Right cardiac atrium (tissue), 5 donors: ENCODE data around the gene UGT2A3. TPM values are rescaled to one million over a fixed set of nuclear protein-coding genes. Genes with fewer than 3 reads are reported as not detected.
"Not testable (repeated sequence)": the region's sequence is repeated elsewhere in the genome, so short reads cannot be mapped to it uniquely, and the experiment has no call there.

Source experiments
- ATAC-seq, 2 donors: fragments of 200-7000 bp; cut with Tn5 transposase; one replicate each; pipeline versions ENCODE4 v1.8.0 to v1.9.1; 2020; ENCODE audit warnings: moderate library complexity in 2 of 2, mild to moderate bottlenecking in 1 of 2
- DNase-seq, 3 donors: peaks; one replicate each; pipeline ENCODE4 v3.0.0-alpha.2; 2020
- H3K27ac ChIP-seq: one replicate; pipeline ENCODE4 v1.5.1; 2013; ENCODE audit warnings: mild to moderate bottlenecking, low read length, control low read depth, moderate library complexity
- H3K27me3 ChIP-seq: one replicate; pipeline ENCODE4 v1.6.1; 2013; ENCODE audit not compliant: control insufficient read depth, insufficient read depth
- H3K4me1 ChIP-seq: one replicate; pipeline ENCODE4 v1.6.1; 2013; ENCODE audit warnings: low read length; ENCODE audit not compliant: control insufficient read depth, insufficient read depth
- H3K4me3 ChIP-seq: one replicate; pipeline ENCODE4 v1.5.1; 2013; ENCODE audit warnings: low read length, control low read depth
- H3K9me3 ChIP-seq: one replicate; pipeline ENCODE4 v1.6.1; 2013; ENCODE audit warnings: low read length; ENCODE audit not compliant: control insufficient read depth
- WGBS: extraction: QIAGEN DNeasy Blood & Tissue Kit; methylation state at CpG from one replicate; pipeline ENCODE4 v1.1.7; 2013; 5-methylcytosine and 5-hydroxymethylcytosine counted together
- intact Hi-C, 4 donors: fragments of 100-400 bp; cut with DNase I; formaldehyde crosslinking; loops; one replicate each; pipeline versions ENCODE4 v1.11.0 to v1.14.0; 2022 to 2023
- polyA plus RNA-seq: library from polyadenylated mRNA; stranded (reverse); fragments of 200-250 nt; gene quantifications from one replicate; pipeline ENCODE4 v1.2.3, GENCODE V29; 2013
- total RNA-seq, 4 donors: library from RNA; stranded (reverse); fragmentation: NEBNext Ultra II Directional; extraction: Animal tissue kit (Norgen Biotek cat#: 25700); gene quantifications; one replicate each; pipeline ENCODE4 v1.2.1, GENCODE V29; 2021
- donor health status: healthy with polysubstance abuse.
- donor health status: DM: no; HTN: yes; CAD: no.
- donor health status: DM: no; HTN: no; CAD: no.
- donor health status: DM: no; HTN: yes; CAD: no; lungs with severe emphysema.
- donor health status: DM: yes; HTN: yes; CAD: no.

UGT2A3 gene
- total and polyA plus RNA-seq, 5 donors: not detected

DNA sequence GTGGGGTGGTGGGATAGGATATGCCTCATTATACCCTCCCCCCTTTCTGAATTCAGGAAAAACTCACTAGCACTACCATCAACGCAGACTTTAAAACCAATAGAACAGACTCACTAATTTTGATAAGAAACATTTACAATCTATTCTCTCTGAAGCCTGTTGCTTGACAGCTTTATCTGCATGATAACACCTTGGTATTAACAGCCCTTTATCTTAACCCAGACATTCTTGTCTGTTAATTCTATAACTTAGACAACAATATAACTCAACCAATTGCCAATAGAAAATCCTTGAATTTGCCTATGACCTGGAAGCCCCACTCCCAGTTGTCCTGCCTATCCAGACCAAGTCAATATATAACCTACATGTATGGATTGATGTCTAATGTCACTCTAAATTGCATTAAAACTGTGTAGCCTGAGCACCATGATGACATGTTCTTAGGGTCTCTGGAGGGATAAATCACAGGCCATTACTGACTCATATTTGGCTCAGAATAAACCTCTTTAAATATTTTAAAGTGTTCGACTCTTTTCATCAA lies 1.5 kb upstream of the UGT2A3 start:
- Histone ChIP-seq H3K4me3 (no peak overlapping the region), H3K4me1 (no peaks in the 10 kb centered on the region), H3K27me3 (no peaks in the 10 kb centered on the region), H3K27ac (no peak overlapping the region), H3K9me3 (no peaks in the 10 kb centered on the region)
- 22% methylated on average over 2 of the region's 2 CpGs for WGBS
- no peak for DNase-seq
- no peak for ATAC-seq
- intact Hi-C loops: no loop called here

DNA sequence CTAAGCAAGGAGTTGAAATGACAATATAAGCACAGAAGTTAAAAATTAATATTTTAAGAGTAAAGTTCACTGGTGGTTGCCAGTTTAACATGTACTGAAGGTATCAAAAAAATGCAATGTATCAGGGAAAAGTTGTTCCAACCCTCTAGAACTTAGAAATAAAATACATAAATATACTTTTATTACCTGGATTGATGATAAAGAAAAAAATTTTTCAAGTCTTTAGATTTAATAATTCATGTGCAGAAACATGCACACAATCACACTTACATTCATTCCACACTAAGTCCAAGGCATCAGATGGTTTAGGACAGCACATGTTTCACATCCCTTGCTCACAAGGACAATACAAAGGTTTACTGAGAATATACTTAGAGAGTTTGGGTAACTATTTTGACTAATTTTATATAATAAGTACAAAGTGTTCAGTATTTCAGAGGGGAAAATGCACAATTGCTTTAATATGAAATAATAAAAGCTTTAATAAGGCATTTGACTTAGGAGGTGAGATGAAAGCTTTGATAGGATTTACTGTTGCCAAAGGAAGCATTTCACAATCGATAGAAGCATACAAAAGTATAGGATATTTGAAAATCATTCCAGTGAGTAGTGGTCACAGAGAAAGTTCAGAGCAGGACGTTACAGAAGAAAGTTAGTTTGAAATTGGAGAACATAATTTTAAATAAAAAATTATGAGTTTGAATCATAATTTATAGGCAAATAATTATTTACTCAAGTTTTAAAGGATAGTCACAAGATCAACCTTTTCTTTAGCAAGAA lies 392 bp upstream of the UGT2A3 start:
- no peak overlapping the region for H3K4me3 ChIP-seq

DNA sequence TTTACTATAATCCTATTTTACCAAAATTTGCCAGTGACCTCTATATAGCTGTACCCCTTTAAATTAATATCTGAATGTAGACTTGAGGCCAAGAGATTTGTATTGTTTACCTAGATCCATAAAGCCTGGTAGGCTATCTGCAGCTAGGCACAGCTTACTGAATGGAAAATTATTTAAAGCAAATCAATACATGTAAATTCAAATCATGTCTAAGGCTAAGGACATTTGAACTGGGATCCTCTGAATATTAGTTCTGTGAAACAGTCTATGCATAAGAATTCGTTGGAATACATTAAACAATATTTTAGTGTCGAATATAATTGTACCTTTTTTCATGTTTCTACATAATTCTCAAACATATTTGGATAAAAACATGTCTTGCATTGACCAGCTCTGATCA lies 1.6 kb downstream of the UGT2A3 start:
- WGBS: 71% methylated on average over 2 of the region's 2 CpGs
- Histone ChIP-seq H3K9me3 (no peaks in the 10 kb centered on the region), H3K4me3 (no peak overlapping the region), H3K27me3 (no peaks in the 10 kb centered on the region), H3K27ac (no peak overlapping the region), H3K4me1 (no peaks in the 10 kb centered on the region)
- intact Hi-C loops: no loop called here
- no peak for ATAC-seq
- no peak for DNase-seq

More for the DNA sequence above, 392 bp upstream of the UGT2A3 start:
- DNase-seq (no peak), ATAC-seq (no peak)
- intact Hi-C loops: no loop called here
- Histone ChIP-seq H3K27me3 (no peaks in the 10 kb centered on the region), H3K9me3 (no peaks in the 10 kb centered on the region), H3K27ac (no peak overlapping the region), H3K4me1 (no peaks in the 10 kb centered on the region)
- WGBS: 31% methylated on average over 2 of the region's 2 CpGs

DNA sequence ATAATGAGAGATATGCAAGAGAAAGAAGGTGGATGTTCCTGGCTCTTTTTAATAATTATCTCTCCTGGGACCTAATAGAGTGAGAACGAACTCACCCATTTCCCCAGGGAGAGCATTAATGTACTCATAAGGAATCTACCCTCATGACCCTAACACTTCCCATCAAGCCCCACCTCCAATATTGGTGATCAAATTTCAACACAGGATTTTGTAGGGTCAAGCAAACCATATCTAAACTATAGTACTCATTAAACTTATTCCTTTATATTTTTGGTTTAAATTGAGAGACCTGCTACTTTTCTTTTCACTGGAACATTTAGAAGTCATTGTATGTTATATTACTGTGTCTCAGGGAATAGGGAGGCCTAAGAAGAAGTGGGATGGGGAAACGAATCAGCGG lies 2.6 kb downstream of the UGT2A3 start:
- no peak for ATAC-seq

DNA sequence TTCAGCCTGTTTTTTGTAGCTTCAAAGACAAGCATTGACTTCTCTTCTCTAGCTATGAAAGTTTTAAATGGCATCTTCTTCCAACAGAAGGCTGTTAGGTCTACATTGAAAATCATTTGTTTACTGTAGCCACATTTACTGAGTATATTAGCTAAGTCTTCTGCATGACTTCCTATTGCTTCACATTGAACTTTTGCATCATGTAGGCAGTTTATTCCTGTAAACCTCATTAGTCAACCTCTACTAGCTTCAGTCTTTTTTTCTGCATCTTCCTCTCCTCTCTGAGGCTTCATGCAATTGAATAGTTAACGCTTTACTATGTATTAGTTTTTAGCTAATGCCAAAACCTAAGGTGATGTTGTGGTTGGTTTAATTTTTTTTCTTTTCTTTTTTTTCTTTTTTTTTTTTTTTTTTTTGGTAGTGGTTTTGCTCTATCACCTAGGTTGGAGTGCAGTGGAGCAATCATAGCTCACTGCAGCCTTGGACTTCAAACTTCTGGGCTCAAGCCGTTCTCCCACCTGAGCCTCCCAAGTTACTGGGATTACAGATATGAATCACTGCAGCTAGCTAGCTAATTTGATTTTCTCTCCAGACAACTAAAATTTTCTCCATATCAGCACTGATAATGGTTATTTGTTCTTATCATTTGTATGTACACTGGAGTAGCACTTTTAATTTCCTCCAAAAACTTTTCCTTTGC lies 3.4 kb downstream of the UGT2A3 start:
- Histone ChIP-seq H3K27me3 (no peaks in the 10 kb centered on the region), H3K9me3 (no peaks in the 10 kb centered on the region), H3K4me1 (no peaks in the 10 kb centered on the region), H3K4me3 (no peak overlapping the region), H3K27ac (no peak overlapping the region)
- intact Hi-C loops: no loop called here
- 91% methylated on average over 2 of the region's 2 CpGs for WGBS
- no peak for ATAC-seq
- no peak for DNase-seq

More for the DNA sequence above, 2.6 kb downstream of the UGT2A3 start:
- Histone ChIP-seq H3K27ac (no peak overlapping the region), H3K27me3 (no peaks in the 10 kb centered on the region), H3K4me1 (no peaks in the 10 kb centered on the region), H3K4me3 (no peak overlapping the region), H3K9me3 (no peaks in the 10 kb centered on the region)
- 87% methylated on average over 3 of the region's 3 CpGs for WGBS
- intact Hi-C loops: no loop called here
- no peak for DNase-seq

DNA sequence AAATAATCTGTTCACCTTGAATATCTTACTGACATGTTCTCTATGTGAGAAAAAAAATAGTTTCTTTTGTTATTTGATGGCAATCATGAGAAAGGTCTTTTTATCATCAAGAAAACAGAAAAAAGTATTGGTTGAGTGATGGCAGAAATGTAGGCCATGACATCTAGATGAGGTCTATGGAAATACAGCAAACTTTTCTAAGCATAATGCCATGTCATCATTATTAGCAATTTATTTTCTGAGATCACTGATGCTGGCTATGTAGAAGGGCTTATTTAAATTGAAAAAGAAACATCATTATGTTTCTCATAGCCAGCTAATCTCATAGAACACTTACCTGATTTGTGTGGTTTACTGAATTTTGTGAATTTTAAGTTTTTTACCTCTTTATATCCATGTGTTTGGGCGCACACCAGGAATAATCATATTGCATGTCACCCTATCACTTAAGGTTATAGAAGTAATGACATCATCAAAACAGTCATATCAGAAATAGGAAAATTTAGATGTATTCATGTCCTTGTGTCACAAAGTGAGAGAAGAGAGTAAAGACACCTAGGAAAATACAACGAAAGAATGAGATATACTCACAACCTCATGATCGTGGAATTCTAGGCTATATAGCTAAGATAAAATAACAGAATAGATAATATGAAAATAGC lies 22.4 kb downstream of the UGT2A3 start:
- no peak for ATAC-seq
- Histone ChIP-seq H3K27me3 (no peaks in the 10 kb centered on the region), H3K9me3 (no peaks in the 10 kb centered on the region), H3K27ac (no peak overlapping the region), H3K4me1 (no peaks in the 10 kb centered on the region), H3K4me3 (no peak overlapping the region)
- DNase-seq: no peak
- 58% methylated on average over 3 of the region's 3 CpGs for WGBS
- intact Hi-C loops: no loop called here

DNA sequence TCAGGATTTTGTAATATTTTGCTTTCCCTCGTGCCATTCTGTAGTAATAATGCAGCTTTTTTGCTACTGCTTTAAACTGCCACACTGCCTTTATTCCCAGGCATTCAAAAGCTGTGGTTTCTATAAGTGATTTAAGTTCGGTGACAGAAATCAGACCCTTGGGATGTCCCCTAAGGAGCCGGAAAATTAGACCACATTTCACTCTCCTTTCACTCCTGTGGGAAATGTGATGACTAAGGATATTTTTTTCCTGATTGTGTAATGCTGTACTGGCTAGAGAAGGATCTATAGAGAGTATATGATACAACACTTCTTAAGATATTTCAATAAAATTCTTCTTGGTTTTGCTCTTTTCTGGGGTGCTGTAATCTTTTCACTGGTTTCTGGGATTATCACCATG lies 24.4 kb downstream of the UGT2A3 start:
- ATAC-seq (no peak), DNase-seq (no peak)
- Histone ChIP-seq H3K4me1 (no peaks in the 10 kb centered on the region), H3K27ac (no peak overlapping the region), H3K9me3 (no peaks in the 10 kb centered on the region), H3K27me3 (no peaks in the 10 kb centered on the region), H3K4me3 (no peak overlapping the region)
- intact Hi-C loops: no loop called here
- 57% methylated on average over 3 of the region's 3 CpGs for WGBS

DNA sequence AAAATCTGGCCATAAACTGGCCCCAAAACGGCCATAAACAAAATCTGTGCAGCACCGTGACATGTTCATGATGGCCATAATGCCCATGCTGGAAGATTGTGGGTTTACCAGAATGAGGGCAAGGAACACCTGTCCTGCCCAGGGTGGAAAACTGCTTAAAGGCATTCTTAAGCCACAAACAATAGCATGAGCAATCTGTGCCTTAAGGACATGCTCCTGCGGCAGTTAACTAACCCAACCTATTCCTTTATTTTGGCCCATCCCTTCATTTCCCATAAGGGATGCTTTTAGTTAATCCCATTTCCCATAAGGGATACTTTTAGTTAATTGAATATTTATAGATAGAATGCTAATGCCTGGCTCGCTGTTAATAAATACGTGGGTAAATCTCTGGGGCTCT lies 29.4 kb downstream of the UGT2A3 start:
- ATAC-seq, H3K4me1 ChIP-seq, H3K9me3 ChIP-seq, H3K27me3 ChIP-seq, DNase-seq, H3K27ac ChIP-seq, H3K4me3 ChIP-seq, intact Hi-C loops: not testable (repeated sequence)
- WGBS: 55% methylated on average over 5 of the region's 5 CpGs

DNA sequence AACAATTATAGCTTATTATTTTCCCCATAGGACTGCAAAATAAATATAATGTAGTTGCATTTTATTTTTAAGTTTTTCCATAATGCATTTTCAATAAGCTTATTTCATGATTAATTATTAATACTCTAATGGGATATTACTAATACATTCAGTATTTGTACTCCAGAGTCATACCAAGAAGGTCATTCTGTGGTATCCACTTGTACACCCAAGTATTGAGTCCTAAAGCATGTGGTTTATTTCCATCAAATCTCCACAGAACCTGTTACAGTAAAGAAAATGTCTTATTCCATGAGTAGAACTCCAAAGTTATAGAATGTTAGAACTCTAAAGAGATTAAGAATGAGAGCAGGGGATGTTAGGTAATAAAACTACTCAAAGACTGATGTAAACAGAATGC lies 30.6 kb downstream of the UGT2A3 start:
- intact Hi-C loops: no loop called here
- no peaks in the 10 kb centered on the region for H3K4me1 ChIP-seq
- no peaks in the 10 kb centered on the region for H3K27me3 ChIP-seq
- no peaks in the 10 kb centered on the region for H3K9me3 ChIP-seq
- H3K4me3 ChIP-seq: no peak overlapping the region
- H3K27ac ChIP-seq: no peak overlapping the region
- ATAC-seq (no peak), DNase-seq (no peak)

DNA sequence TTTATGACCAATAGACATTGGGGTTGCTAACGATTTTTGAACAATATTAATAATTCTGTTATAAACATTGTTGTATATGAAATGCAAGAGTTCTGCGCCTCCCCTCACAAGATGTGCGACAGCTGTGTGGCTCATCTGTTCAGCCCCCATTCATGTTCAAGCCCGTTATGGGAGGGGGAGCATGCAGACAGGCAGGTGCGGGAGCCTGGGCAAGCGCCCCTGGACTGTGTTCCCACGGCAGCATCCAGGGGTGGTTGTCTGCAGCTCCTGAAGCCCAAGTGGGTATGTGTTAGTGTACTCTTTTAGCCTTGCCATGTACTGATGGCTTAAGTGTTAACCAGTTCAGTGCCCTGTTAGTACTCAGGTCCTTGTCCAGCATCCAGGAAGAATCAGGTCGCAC lies 34.6 kb downstream of the UGT2A3 start:
- intact Hi-C loops: no loop called here
- Histone ChIP-seq H3K27me3 (no peaks in the 10 kb centered on the region), H3K4me3 (no peak overlapping the region), H3K9me3 (no peaks in the 10 kb centered on the region), H3K4me1 (no peaks in the 10 kb centered on the region), H3K27ac (no peak overlapping the region)
- 92% methylated on average over 8 of the region's 8 CpGs for WGBS
- DNase-seq (no peak), ATAC-seq (no peak)

DNA sequence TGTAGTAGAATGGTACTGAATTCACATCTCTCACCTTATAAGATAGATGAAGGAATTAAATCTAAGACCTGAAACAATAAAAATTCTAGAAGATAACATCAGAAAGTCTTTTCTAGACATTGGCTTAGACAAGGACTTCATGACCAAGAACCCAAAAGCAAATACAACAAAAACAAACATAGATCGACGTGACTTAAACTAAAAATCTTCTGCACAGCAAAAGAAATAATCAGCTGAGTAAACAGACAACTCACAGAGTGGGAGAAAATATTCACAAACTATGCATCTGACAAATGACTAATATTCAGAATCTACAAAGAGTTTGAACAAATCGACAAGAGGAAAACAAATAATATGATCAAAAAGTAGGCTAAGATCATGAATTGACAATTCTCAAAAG lies 38.8 kb downstream of the UGT2A3 start:
- Histone ChIP-seq H3K27me3 (no peaks in the 10 kb centered on the region), H3K4me3 (no peak overlapping the region), H3K4me1 (no peaks in the 10 kb centered on the region), H3K9me3 (no peaks in the 10 kb centered on the region), H3K27ac (no peak overlapping the region)
- no peak for ATAC-seq
- intact Hi-C loops: no loop called here
- 80% methylated on average over 3 of the region's 3 CpGs for WGBS
- DNase-seq: no peak
